AG08395 (cell line): ENCODE results near the gene OPN3.

Experiments
- DNase-seq: peaks from one replicate; pipeline ENCODE4 v3.0.0; 2012; ENCODE audit warnings: mixed read lengths, low spot score

The OPN3 gene

GRCh38 chr1:241589521-241589920, 50.6 kb downstream of the OPN3 start:
- DNase-seq: no peak

- DNase-seq: no peak
Observed at GRCh38 chr1:241586905-241587512, 53.2 kb downstream of the OPN3 start.

GRCh38 chr1:241582921-241583321, 57.2 kb downstream of the OPN3 start:
- DNase-seq: no peak

GRCh38 chr1:241579434-241579833, 60.7 kb downstream of the OPN3 start:
- no peak for DNase-seq

DNA sequence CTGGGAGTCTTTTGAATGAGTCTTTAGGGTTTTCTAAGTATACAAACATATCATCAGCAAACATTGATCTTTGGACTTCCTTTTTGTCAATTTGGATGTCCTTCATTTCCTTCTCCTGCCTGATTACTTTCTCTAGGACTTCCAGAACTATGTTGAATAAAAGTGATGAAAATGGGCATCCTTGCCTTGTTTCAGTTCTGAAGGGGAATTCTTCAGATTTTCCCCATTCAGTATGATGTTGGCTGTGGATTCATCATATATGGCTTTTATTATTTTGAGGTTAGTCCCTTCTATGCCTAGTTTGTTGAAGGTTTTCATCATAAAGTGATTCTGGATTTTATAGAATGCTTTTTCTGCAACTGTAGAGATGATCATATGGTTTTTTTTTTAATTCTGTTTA, 66.0 kb downstream of the OPN3 start:
- no peak for DNase-seq

GRCh38 chr1:241569848-241570247, 70.3 kb downstream of the OPN3 start:
- no peak for DNase-seq

DNA sequence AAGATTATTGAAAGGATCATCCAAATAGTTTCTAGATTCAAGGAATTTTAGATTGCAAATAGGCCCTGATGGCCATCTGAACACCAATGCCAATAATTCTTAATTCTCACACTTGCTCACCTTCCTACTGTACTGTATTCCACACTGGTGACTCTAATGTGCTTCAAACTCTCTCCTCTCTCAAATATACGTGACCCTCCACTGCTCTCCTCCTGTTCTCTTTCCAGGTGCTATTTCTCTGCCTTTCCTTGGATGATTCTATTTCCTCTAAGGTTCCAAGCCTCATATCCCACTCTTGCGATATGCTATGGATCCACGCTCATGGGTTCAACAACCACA, 79.4 kb downstream of the OPN3 start:
- DNase-seq: no peak

DNA sequence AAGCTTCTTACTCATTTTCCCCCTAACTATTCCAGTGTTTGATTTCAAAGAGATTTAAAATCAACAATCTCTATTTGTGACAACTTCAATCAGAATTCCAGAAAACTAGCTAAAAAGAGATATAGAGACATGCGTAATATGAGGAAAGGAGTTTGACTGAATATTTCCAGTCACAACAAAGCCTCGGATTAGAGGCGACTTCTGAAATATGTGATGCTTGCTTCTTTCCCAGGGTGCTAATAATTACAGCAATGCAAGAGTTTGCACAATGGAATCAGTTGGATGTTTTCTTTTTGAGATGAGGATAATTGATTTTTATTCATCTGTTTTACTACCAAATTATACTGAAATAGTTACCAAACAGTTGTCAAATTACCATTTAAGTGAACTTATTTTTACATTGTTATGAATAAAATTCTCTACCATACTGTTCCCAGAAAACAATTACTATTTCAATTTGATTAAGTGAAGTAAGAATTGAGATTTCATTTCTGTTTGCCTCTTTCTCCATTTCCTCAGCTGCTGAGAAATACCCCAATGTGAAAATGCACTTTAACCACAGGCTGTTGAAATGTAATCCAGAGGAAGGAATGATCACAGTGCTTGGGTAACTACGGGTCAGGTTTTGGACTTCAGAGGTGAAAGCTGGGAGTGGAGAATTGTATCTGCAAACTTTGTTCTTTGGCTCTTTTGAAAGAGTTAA, 79.9 kb downstream of the OPN3 start:
- no peak for DNase-seq

- DNase-seq: no peak
Observed at GRCh38 chr1:241557551-241558193, 82.5 kb downstream of the OPN3 start.

DNA sequence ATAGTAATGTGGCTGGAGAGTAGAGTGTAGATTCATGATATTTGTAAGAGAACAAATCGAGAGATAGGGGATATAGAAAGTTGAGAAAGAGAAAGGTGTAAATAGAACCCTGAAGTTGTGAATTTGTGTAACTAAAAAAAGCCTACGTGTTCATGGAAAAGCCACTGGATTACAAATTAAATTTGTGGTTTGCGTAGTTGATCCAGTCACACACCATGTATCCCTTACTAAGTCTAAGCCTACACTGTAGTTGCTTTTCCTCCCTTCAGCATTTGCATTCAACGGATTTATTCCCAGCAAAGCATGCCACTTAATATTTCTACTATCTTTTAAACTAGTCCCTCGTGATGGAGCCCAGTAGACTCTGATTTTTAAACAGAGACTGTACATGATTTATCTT, 83.1 kb downstream of the OPN3 start:
- DNase-seq: no peak

- no peak for DNase-seq
Observed at GRCh38 chr1:241555526-241555925, 84.6 kb downstream of the OPN3 start.

DNA sequence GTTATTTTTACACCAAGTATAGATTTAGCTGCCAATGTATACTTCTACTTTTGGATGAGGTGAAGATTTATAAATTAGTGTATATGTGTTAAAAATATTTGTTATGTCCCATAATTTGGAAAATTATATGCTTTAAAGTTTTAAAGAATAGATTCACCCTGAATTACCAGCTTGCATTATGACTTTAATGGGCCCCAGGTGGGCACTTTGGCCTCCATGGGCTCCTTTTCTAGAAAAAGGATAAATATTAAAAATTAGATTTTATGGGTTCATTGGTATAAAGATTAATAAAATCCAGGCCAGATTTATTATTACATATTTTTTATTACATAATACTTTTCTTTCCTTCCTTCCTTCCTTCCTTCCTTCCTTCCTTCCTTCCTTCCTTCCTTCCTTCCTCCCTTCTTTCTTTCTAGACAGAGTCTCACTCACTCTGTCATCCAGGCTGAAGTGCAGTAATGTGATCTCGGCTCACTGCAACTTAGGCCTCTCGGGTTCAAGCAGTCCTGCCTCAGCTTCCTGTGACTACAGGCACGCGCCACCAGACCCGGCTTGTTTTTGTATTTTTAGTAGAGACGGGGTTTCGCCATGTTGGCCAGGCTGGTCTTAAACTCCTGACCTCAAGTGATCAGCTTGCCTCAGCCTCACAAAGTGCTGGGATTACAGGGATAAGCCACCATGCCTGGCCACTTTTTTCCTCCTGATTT, 86.1 kb downstream of the OPN3 start:
- no peak for DNase-seq

DNA sequence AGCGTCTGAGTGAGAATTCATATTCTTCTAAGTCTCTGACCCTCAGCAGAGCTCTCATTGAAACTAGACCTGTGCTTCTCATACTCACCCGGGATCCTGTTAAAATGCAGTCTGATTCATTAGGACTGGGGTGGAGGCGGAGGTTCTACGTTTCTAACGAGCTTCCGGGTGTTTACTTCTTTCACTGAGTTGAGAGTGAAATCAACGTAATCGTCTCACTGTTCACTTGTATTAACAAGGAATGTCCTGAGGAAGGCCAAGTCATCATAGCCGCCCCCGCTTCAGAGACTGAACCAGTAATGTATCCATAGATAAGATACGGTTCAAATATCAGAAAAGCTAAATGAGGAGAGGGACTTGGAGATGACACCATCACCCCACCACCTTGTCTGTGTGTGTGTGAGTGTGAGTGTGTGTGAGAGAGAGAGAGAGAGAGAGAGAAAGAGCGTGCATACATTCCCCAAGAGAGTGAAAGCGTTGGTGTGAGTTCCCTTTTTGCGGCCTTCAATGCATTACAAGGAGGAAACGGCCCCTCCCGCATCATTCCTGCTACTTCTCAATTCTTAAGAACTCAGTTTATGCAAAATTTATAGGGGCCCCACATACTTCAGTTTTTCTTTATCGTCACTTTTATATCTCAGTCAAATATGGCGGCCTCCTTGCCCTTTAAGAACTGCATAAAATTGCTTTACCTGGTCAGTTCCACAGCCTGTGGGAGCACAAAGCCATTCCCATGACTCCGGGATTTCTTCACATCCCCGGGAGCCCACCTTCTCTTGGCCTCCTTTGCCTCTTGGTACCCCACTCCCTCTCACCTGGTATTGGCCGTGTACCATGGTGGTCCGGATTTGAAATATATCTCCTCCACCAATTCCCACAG, 88.2 kb downstream of the OPN3 start:
- no peak for DNase-seq

DNA sequence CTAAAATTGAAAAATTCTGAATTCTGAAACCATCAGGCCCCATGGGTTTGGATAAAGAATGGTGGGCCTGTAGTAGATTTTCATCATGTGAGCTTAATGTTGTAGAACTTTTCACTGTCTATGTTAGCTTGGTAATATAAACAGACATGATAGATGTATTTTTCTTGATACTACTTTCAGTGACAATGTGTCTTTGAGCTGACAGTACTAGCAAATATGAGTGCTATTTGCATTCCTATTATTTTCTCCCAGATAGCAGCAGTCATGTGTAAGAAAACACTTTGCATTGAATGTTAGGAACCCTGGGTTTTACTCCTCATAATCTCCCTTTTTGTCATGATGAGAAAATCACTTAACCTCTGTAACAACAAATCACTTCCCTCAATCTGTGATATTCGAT, 89.9 kb downstream of the OPN3 start:
- DNase-seq: no peak

DNA sequence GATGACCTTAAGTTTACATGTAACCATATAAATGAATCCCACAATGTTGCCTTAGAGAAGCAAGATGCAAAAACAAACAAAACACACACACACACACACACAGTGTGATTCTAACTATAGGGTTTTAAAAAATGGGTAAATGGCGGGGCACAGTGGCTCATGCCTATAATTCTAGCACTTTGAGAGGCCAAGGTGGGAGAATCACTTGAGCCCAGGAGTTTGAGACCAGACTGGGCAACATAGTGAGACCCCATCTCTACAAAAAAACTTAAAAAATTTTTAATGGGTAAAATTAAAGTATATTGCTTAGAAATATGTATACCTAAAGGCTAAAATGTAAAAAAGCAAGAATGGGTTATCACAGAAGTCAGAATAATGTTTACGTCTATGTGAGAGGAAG, 92.2 kb downstream of the OPN3 start:
- no peak for DNase-seq
